GM19468 (cell line): ENCODE results near the gene PLCH2.

Experiments used
- ATAC-seq: cut with Tn5 transposase; IDR thresholded peaks from one replicate; pipeline ENCODE4 v1.9.1; 2021; ENCODE audit warnings: mild to moderate bottlenecking, moderate library complexity, moderate number of reproducible peaks; ENCODE audit not compliant: unreplicated experiment; ENCODE audit errors: extremely low read depth

PLCH2 gene

DNA sequence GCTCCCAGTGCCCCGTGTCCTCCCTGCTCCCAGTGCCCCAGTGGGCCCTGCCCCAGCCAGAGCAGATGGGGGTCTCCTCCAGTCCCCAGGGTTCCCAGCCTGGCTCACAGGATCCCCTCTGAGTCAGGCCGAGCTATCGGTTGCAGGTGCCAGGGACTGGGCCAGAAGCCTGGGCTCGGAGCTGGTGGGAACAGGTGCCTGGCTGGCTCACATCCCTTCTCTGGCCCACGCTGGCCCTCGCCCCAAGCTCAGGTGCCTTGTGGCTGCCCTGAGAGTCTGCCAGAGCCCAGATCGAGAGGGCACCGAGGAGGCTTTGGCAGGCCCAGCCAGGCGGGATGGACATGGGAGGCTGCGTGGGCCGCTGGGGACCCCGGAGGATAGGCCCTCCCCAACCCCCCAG lies 18.9 kb downstream of the PLCH2 start:
- no peak for ATAC-seq

DNA sequence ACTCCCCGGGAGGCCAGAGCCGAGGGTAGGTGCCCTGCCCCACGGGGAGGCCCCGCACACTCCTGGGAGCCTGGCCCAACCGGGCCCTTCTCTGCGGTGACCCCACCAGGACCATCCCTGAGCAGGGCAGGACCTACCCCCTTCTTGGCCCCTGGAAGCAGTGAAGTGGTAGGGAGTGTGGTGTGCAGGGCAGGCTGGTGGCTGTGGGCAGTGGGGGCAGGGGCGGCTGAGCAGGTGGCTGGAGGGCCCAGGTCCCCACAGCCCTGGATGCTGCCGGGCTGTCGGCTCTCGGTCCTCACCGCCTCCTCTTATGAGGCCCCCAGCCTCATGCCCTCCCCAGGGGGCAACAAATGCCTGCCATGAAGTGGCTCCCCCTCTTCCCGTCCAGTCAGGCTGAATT lies 19.5 kb downstream of the PLCH2 start:
- ATAC-seq, result no peak

DNA sequence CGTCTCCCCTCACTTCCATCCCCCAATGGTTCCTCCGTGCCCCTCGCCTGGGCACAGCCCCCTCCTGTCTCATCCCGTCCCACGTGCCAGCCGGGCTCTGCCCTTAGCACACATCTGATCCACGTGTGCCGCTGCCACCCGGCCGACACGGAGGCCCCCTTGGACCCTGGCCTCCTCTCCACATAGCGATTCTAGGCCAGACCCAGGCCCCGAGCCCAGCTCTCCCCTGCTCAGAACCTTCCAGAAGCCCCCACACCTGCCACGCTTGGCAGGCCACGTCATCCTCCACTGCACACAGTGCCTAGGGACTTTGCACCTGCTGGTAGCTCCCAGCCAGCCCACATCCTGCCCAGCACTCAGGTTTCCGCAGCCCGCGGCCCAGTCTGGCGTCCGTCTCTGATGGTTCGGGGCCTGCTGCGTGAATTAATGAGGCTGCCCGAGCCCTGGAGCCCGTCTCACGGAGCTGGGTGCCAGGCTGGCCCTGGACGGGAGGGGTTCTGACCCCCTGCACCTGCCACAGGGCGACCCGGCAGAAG lies 20.1 kb downstream of the PLCH2 start:
- ATAC-seq, result no peak

DNA sequence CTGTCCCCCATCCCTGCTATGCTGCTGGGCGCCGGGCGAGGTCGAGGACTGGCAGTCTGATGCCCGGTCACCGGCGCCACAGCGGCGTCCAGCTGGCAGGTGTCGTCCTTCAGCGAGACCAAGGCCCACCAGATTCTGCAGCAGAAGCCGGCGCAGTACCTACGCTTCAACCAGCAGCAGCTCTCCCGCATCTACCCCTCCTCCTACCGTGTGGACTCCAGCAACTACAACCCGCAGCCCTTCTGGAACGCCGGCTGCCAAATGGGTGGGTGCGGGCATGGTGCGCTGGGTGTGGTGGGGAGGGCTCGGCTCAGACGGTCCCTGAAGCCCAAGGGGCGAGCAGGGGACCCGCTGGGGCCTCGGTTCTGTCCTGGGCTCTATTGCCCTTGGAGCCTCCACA lies 20.7 kb downstream of the PLCH2 start:
- no peak for ATAC-seq

DNA sequence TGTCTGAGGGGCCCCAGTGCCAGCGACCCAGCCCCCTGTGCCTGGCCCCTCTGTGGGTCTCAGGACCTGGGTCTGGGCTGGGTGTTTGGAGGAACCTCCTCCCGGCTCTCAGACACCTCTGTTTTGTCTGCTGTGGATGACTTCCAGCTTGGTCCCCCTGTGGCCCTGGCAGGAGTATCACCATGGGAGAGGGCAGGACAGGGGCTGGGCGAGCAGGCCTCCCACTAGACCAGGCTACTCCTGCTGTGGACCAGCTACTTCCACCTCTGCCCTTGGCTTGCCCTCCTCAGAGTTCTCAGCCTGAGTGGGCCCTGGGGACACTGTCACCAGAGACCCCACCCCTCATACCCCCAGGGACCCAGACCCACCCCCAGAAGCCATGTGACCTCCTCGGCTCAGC lies 21.8 kb downstream of the PLCH2 start:
- no peak for ATAC-seq

DNA sequence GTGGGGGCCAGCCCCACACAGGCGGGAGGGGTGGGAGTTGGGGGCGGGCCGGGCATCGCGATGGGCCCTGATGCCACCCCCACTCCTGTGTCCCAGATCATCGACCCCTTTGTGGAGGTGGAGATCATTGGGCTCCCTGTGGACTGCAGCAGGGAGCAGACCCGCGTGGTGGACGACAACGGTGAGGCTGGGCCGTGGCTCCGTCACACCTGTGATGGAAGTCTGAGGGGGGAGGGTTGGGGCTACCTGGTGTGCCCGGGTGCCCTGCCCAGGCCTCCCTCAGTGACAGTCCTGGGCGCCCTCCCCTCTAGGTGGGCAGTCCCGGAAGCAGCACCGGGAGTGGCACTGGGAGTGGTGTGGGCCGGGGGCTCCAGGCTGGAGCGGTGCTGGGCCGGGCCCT lies 22.6 kb downstream of the PLCH2 start:
- ATAC-seq, result no peak

DNA sequence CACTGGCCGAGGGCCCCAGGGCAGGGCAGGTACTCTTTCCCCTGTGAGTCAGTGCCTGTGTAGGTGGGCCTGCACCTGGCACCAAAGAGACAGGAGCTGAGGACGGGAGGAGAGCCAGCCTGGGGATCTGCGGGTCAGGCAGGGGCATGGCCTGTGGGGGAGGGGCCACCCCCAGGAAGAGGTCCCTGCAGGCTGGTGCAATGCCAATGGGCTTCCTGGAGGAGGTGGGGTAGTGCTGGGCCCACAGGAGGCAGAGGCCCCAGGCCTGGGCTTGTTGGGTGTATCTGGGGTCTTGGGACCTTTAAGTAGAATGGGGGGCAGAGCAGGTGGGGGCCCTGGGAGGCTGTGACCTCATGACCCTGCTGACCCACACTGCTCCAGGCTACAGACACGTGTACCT lies 23.2 kb downstream of the PLCH2 start:
- ATAC-seq, result no peak

DNA sequence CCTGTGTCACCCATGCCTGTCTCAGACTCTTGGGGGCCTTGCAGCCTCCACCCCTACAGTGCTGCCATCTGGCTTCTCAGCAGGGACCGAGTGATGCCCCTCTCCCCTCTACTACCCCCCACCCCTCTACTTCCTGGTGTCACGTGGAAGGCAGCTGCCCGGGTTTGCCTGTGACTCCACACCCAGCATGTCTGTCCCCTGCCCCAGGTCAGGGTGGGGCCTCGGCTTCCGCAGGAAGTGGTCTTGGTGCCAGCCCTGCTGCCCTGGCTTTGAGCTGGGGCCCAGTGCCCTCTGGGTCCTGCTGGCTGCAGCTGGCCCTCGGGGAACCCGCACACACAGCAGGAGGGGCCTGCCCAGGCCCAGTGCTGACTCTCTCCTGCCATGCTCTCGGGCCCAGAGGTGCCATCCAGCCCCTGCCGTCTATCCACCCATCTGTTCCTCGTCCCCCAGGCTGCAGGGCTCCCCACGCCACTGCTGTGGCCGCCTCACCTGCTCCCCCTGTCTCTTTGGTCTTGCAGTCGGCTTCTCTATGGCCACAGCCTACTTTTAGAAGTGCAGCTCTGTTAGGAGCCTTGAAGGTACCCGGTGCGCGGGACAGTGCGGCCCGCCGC lies 24.0 kb downstream of the PLCH2 start:
- no peak for ATAC-seq

DNA sequence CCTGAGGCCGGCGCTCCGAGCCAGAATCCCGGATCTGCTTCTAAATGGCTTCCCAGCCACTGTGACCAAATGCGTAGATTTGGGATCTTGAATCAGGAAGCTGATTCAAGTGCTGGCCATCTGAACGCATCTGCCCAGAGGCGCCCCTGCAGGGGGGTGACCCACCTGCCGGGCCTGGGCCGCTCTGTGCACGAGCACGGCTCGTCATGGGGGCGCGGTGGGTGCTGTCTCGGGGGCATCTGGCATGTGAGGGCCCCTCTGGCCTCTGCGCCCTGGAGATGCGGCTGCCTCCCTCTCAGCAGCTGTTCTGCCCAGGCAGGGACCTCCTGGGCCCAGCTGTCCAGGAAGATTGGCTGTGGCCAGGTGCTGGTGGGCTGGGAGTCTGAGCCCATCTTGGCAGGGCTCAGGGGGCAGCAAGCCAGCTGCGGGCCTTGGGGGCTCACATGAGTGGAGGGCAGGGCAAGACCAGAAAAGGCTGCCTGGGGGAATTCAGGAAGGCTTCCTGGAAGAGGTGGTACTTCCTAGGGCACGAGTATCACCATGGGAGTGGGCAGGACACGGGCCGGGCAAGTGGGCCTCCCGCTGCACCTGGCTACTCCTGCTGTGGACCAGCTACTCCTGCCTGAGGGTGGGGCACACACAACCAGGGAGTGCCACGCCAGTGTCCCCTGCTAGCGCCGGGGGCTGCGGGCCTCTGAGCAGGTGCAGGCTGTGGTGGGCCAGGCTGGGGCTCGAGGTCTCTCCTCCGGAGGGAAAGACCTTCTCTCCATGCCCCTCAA lies 25.1 kb downstream of the PLCH2 start:
- ATAC-seq, result no peak

DNA sequence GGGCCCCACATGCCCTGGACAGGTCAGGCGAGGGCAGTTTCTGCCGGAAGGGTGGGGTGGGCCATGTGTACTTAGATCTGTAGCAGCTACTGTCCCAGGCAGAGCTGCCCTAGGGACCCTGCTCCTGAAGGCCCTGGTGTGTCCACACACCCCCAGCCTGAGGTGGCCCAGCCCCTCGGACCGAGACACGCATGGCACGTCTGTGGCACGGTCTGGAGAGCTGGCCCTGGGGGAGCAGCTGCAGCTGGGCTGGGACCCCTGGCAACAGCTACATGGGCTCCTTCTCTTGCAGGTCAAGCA lies 25.7 kb downstream of the PLCH2 start:
- no peak for ATAC-seq

DNA sequence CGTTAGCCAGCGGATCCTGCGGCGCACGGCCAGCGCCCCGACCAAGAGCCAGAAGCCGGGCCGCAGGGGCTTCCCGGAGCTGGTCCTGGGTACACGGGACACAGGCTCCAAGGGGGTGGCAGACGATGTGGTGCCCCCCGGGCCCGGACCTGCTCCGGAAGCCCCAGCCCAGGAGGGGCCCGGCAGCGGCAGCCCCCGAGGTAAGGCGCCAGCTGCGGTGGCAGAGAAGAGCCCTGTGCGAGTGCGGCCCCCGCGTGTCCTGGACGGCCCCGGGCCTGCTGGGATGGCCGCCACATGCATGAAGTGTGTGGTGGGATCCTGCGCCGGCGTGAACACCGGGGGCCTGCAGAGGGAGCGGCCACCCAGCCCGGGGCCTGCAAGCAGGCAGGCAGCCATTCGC lies 26.1 kb downstream of the PLCH2 start:
- ATAC-seq, result no peak

DNA sequence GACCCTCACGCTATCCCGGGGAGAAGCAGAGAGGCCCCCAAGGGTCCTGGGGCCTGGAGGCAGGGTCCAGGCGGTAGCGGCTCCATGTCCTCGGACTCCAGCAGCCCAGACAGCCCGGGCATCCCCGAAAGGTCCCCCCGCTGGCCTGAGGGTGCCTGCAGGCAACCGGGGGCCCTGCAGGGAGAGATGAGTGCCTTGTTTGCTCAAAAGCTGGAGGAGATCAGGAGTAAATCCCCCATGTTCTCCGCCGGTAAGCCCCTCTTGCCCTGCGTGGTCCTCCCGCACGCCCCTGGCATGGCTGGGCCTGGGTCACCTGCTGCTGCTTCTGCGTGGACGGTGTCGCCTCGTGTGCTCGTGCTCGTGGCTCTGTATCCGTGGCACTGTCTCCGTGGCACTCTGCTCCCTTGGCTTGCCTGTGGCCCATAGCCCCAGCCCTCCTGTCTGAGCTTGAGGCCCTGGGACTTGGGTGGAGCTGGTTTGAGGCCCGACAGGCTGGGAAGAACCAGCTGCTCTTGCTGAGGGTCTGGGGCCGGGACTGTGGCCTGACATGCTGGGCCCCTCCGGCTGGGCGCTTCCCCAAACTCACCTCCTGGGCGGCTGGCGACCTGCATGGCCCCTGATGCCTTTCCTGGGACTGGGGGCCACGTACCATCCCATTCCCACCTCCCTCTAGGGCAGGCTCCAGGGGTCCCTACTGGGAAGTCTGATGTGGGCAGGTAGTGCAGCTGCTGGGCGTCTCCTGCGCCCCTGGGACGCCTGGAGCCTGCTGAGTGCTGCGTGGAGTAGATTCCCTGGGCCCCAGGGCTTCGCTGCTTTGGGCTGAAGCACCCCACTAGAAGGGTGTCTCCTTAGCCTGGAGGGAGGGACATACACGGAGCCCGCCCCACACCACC lies 26.8 kb downstream of the PLCH2 start:
- ATAC-seq, result no peak

DNA sequence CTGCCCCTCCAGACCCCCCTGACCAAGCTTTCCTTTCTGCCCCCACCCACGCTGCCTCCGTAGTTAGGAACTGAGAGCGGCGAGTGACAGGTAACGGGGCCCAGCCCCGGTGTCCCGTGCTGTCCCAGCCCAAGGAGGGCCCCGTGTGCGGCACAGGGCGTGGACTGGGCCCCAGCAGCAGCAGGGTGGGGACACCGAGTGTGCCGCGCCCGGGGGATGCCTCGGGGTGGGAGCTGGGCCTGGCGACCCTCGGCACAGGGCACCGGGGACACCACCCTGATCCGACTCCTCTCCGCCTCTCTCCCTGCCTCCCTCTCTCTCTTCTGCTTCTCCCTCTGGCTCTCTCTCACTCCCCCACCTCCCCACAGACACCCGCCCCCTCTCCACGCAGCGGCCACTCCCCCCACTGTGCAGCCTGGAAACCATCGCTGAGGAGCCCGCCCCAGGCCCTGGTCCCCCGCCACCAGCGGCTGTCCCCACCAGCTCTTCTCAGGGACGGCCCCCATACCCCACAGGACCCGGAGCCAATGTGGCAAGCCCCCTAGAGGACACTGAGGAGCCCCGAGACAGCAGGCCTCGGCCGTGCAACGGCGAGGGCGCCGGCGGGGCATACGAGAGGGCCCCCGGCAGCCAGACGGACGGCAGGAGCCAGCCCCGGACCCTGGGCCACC lies 27.6 kb downstream of the PLCH2 start:
- no peak for ATAC-seq

DNA sequence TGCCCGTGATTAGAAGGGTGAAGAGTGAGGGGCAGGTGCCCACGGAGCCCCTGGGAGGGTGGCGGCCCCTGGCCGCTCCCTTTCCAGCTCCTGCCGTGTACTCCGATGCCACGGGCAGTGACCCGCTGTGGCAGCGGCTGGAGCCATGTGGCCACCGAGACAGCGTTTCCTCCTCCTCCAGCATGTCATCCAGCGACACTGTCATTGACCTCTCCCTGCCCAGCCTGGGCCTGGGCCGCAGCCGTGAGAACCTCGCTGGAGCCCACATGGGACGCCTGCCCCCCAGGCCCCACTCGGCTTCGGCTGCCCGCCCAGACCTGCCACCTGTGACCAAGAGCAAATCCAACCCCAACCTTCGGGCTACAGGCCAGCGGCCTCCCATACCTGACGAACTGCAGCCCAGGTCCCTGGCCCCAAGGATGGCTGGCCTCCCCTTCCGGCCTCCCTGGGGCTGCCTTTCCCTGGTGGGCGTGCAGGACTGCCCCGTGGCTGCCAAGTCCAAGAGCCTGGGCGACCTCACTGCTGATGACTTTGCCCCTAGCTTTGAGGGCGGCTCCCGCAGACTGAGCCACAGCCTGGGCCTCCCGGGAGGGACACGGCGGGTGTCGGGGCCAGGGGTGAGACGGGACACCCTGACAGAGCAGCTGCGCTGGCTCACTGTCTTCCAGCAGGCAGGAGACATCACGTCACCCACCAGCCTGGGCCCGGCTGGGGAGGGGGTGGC lies 28.3 kb downstream of the PLCH2 start:
- ATAC-seq, result no peak

DNA sequence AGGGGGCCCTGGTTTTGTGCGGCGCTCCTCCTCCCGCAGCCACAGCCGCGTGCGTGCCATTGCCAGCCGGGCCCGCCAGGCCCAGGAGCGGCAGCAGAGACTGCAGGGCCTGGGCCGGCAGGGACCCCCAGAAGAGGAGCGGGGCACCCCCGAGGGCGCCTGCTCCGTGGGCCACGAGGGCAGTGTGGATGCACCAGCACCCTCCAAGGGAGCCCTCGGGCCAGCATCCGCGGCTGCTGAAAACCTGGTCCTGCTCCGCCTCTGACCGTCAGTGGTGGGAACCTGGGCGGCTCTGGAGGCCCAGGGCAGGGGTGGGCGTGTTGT lies 28.8 kb downstream of the PLCH2 start:
- no peak for ATAC-seq

DNA sequence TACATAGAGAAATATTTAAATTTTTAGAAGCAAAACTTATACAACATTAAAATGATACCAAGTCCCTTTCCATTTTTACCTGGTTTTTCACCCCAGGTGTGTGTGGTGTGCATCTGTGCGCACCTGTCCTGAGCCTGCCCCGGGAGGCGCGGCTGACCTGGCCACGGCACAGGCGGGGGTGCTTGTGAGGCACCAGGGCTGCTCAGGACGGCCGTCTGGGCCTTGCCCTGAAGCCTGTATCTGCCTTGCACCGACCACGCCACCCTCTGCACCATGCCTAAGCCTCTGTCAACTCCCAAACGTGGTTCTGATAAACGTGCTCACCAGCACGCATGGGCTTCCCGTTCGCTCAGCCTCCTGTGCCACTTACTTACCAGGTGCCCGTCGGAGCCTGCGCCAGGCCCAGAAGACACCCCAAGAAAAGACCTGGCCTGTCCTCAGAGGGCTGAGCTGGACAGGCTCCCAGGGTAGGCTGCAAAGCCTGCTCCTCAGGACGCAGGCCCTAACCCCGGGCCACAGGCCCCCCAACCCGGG lies 29.4 kb downstream of the PLCH2 start:
- ATAC-seq, result no peak

DNA sequence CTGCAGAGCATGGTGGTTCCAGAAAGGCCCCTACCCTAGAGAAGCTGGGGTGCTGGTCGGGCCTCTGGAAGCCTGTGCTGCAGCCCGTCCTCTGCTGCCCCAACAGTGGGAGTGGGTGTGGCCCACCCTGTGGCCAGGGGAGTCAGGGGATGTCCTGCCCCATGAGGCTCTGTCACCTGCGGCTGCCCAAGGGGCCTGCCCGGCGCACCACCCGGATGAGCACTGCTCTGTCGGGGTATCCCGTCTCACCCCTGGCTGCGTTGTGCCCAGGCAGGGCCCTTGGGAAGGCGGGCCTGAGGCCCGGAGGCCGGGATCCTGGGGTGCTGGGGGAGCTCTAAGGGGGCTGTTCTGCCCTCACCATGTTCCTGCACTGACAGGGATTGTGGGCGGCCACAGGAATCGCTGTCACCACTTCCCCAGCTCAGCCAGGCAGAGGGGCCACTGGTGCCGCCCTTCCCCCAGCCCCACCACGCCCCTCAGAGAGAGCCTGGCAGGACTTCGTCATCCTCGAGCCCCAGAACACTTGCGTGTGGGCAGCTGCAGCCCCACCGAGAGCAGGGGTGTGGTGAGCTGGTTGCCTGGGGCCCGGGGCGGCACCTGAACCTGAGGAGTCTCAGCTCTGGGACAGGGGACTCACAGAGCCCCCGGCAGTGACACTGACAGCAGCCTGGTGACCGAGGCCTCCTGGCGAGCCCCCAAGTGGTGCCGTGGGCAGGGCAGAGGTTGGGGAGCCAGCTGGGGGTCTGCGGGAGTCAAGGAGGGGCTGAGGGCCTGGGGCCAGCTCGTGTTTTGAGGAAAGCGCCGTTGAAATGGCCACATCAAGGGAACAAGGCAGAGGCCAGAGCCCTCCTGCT lies 30.1 kb downstream of the PLCH2 start:
- no peak for ATAC-seq

DNA sequence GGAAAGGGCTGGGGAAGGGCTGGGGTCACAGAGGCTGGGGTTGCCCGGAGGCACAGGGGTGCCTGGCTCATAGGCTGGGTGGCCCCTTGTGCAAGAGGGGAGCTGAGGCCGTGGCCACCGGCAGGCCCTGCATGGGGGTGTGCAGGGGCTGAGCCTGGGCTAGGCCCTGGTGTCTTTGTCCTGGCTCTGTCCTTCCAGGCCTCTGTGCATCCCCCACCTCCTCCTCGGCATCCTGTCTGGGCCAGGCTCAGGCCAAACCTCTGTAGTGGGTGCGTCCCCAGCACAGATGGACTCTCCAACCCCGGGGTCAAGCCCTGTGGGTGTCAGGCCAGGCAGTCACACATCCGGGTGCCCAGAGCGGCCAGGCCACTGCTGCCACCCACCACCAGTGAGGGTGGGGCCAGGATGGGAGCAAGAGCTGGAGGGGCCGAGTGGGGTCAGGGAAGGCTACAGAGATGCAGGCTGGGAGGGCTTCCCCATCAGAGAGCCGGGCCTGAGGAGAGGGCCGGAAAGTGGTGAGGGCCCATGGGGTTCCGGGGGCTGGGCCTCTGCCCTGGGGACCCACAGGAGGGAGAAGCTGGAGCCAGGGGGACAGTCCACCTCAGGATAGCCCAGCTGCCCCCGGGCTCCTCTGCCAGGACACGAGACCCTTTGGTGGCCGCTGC lies 30.9 kb downstream of the PLCH2 start:
- ATAC-seq, result no peak
